Duodenal mucosa (tissue), 2 donors: ENCODE results near the gene MITF.

ENCODE experiments used
- H3K27ac ChIP-seq: one replicate; pipeline ENCODE4 v1.7.0; 2013; ENCODE audit warnings: low read depth, low read length
- H3K27me3 ChIP-seq, 2 donors: one replicate each; pipeline ENCODE4 v1.7.0; 2013; ENCODE audit warnings: low read length in 2 of 2, control low read depth in 1 of 2; ENCODE audit not compliant: insufficient read depth in 2 of 2, control insufficient read depth in 1 of 2
- H3K36me3 ChIP-seq, 2 donors: one replicate each; pipeline ENCODE4 v1.7.0; 2013; ENCODE audit warnings: low read length in 2 of 2, control low read depth in 1 of 2; ENCODE audit not compliant: insufficient read depth in 2 of 2, control insufficient read depth in 1 of 2
- H3K4me1 ChIP-seq, 2 donors: one replicate each; pipeline ENCODE4 v1.7.0; 2013; ENCODE audit warnings: low read length in 2 of 2, control low read depth in 1 of 2; ENCODE audit not compliant: insufficient read depth in 2 of 2, control insufficient read depth in 1 of 2
- H3K4me3 ChIP-seq, 2 donors: one replicate each; pipeline ENCODE4 v1.7.0; 2013; ENCODE audit warnings: low read length in 2 of 2, low read depth in 1 of 2
- H3K9ac ChIP-seq, 2 donors: one replicate each; pipeline ENCODE4 v1.7.0; 2013; ENCODE audit warnings: low read length in 2 of 2, low read depth in 1 of 2
- H3K9me3 ChIP-seq, 2 donors: one replicate each; pipeline ENCODE4 v1.7.0; 2013; ENCODE audit warnings: low read length in 2 of 2, control low read depth in 1 of 2; ENCODE audit not compliant: control insufficient read depth in 1 of 2

MITF gene

GRCh38 chr3:69753179-69753775 is 14.0 kb downstream of the MITF start:
- H3K27me3 ChIP-seq = no peaks in the 10 kb centered on the region
- H3K27ac ChIP-seq = no peak overlapping the region
- no peaks in the 10 kb centered on the region for H3K4me1 ChIP-seq

GRCh38 chr3:69755795-69756194 is 16.5 kb downstream of the MITF start:
- Histone ChIP-seq H3K4me3 (no peak overlapping the region), H3K36me3 (no peaks in the 10 kb centered on the region), H3K4me1 (no peaks in the 10 kb centered on the region), H3K27me3 (no peaks in the 10 kb centered on the region), H3K9me3 (no peaks in the 10 kb centered on the region), H3K27ac (no peak overlapping the region), H3K9ac (no peak overlapping the region)

More at GRCh38 chr3:69753179-69753775, 14.0 kb downstream of the MITF start:
- no peak overlapping the region for H3K9ac ChIP-seq
- H3K4me3 ChIP-seq = no peak overlapping the region
- no peaks in the 10 kb centered on the region for H3K9me3 ChIP-seq
- no peaks in the 10 kb centered on the region for H3K36me3 ChIP-seq

- H3K4me1 ChIP-seq = peaks cover 3 to 4% of the 10 kb centered on the region in 2 donors
- H3K9ac ChIP-seq = no peak overlapping the region
- no peaks in the 10 kb centered on the region for H3K27me3 ChIP-seq
- no peaks in the 10 kb centered on the region for H3K9me3 ChIP-seq
- no peak overlapping the region for H3K27ac ChIP-seq
- H3K4me3 ChIP-seq = no peak overlapping the region
- H3K36me3 ChIP-seq = no peaks in the 10 kb centered on the region
Observed at GRCh38 chr3:69761896-69762767, 22.9 kb downstream of the MITF start.

- H3K9ac ChIP-seq = no peak overlapping the region
- no peaks in the 10 kb centered on the region for H3K36me3 ChIP-seq
- peaks cover 3 to 4% of the 10 kb centered on the region in 2 donors for H3K4me1 ChIP-seq
- H3K27me3 ChIP-seq = no peaks in the 10 kb centered on the region
- no peaks in the 10 kb centered on the region for H3K9me3 ChIP-seq
- no peak overlapping the region for H3K27ac ChIP-seq
- H3K4me3 ChIP-seq = no peak overlapping the region
Observed at GRCh38 chr3:69762768-69763229, 23.5 kb downstream of the MITF start.

- H3K27ac ChIP-seq = no peak overlapping the region
- H3K9me3 ChIP-seq = no peaks in the 10 kb centered on the region
- no peaks in the 10 kb centered on the region for H3K27me3 ChIP-seq
- H3K4me3 ChIP-seq = no peak overlapping the region
- H3K4me1 ChIP-seq = peaks cover 3 to 4% of the 10 kb centered on the region in 2 donors
- no peak overlapping the region for H3K9ac ChIP-seq
- no peaks in the 10 kb centered on the region for H3K36me3 ChIP-seq
Observed at GRCh38 chr3:69763458-69763857, 24.2 kb downstream of the MITF start.

GRCh38 chr3:69764121-69764741 is 25.0 kb downstream of the MITF start:
- H3K4me3 ChIP-seq = no peak overlapping the region
- H3K9ac ChIP-seq = peak overlapping the region in 1 of 2 donors; percentile 6
- H3K27me3 ChIP-seq = no peaks in the 10 kb centered on the region
- H3K4me1 ChIP-seq = peaks cover 3 to 4% of the 10 kb centered on the region in 2 donors
- H3K9me3 ChIP-seq = no peaks in the 10 kb centered on the region
- peak overlapping the region; percentile 35 for H3K27ac ChIP-seq
- no peaks in the 10 kb centered on the region for H3K36me3 ChIP-seq

- H3K9ac ChIP-seq = no peak overlapping the region
- H3K4me1 ChIP-seq = peaks cover 3 to 4% of the 10 kb centered on the region in 2 donors
- peak overlapping the region; percentile 35 for H3K27ac ChIP-seq
- no peaks in the 10 kb centered on the region for H3K36me3 ChIP-seq
- H3K9me3 ChIP-seq = no peaks in the 10 kb centered on the region
- H3K27me3 ChIP-seq = no peaks in the 10 kb centered on the region
- no peak overlapping the region for H3K4me3 ChIP-seq
Observed at GRCh38 chr3:69764861-69765260, 25.6 kb downstream of the MITF start.

GRCh38 chr3:69766638-69767037 is 27.4 kb downstream of the MITF start:
- Histone ChIP-seq H3K27me3 (no peaks in the 10 kb centered on the region), H3K4me1 (peaks cover 3 to 4% of the 10 kb centered on the region in 2 donors), H3K36me3 (no peaks in the 10 kb centered on the region), H3K4me3 (no peak overlapping the region), H3K27ac (no peak overlapping the region), H3K9me3 (no peaks in the 10 kb centered on the region), H3K9ac (no peak overlapping the region)

GRCh38 chr3:69767571-69767970 is 28.3 kb downstream of the MITF start:
- H3K27ac ChIP-seq = no peak overlapping the region
- H3K36me3 ChIP-seq = no peaks in the 10 kb centered on the region
- peaks cover 3 to 4% of the 10 kb centered on the region in 2 donors for H3K4me1 ChIP-seq
- no peaks in the 10 kb centered on the region for H3K9me3 ChIP-seq
- no peak overlapping the region for H3K4me3 ChIP-seq
- H3K9ac ChIP-seq = no peak overlapping the region
- no peaks in the 10 kb centered on the region for H3K27me3 ChIP-seq

- H3K27ac ChIP-seq = no peak overlapping the region
- H3K36me3 ChIP-seq = no peaks in the 10 kb centered on the region
- no peak overlapping the region for H3K9ac ChIP-seq
- H3K27me3 ChIP-seq = no peaks in the 10 kb centered on the region
- no peaks in the 10 kb centered on the region for H3K9me3 ChIP-seq
- no peak overlapping the region for H3K4me3 ChIP-seq
- peaks cover 3 to 4% of the 10 kb centered on the region in 2 donors for H3K4me1 ChIP-seq
Observed at GRCh38 chr3:69768438-69768837, 29.2 kb downstream of the MITF start.
